ENCODE results near the gene TRAF3IP3.

The TRAF3IP3 gene

GRCh38 chr1:209778102-209778501 lies 22.2 kb downstream of the TRAF3IP3 start:
- no peak for TF ChIP-seq CTCF (IDR thresholded peaks at IDR 0.05)

GRCh38 chr1:209780268-209780667 lies 24.4 kb downstream of the TRAF3IP3 start:
- TF ChIP-seq CTCF (IDR thresholded peaks at IDR 0.05): no peak

GRCh38 chr1:209783386-209783785 lies 27.5 kb downstream of the TRAF3IP3 start:
- no peak for TF ChIP-seq CTCF (IDR thresholded peaks at IDR 0.05)

GRCh38 chr1:209784265-209785169 lies 28.7 kb downstream of the TRAF3IP3 start, which contains the start of gene C1orf74:
TSS of gene C1orf74 (minus strand) at chr1:209784559. CDS start at chr1:209783634, 925 bp downstream.
- TF ChIP-seq CTCF (IDR thresholded peaks at IDR 0.05): no peak

- no peak for TF ChIP-seq CTCF (IDR thresholded peaks at IDR 0.05)
Measured at GRCh38 chr1:209785592-209785991, 29.7 kb downstream of the TRAF3IP3 start.

DNA sequence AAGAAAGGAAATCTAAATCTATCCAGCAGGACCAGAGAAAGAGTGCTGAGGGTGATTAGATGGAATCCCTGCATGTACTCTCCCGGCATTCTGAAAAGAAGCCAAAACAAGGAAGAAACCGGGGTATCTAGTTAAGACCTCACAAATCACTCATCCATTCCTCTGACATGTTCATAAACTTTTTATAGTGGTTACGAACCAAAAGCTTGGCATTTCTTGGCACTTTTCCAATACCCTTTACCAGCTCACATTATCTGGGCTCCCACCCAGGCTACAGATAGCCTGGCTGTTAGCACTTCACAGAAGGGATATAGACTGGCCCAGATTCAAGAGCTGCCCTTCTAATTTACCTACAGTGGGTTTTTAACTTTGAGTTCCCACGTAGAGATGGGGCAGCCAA lies 30.3 kb downstream of the TRAF3IP3 start:
- TF ChIP-seq CTCF (IDR thresholded peaks at IDR 0.05): no peak

DNA sequence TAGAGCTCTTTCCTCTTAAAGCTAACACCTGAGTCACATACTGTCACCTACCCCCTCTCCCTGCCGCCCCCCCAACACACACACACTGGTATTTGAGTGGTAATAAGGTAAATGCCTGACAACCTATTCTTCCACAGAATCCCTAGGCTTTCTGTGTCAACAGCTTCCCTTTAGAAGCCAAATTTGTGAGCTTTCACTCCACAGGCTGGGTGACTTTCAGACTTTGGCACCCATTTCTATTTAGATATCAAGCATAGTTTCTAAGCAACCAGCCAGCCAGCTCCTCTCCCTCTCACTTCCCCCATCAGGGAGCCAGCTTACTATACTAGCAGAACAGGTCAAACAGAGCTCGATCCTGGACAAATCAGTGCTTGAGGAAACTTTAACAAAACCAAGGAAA lies 31.7 kb downstream of the TRAF3IP3 start:
- no peak for TF ChIP-seq CTCF (IDR thresholded peaks at IDR 0.05)
